HG02763 (cell line): Measurements from ENCODE around the gene MAGI1.
"Not testable (repeated sequence)": the region's sequence is repeated elsewhere in the genome, so short reads cannot be mapped to it uniquely, and the experiment has no call there.

Experiments
- ATAC-seq: cut with Tn5 transposase; IDR thresholded peaks from one replicate; pipeline ENCODE4 v1.9.1; 2021; ENCODE audit warnings: mild to moderate bottlenecking, moderate library complexity; ENCODE audit not compliant: unreplicated experiment

MAGI1 gene

GRCh38 chr3:65914740-65915367 lies 123.9 kb downstream of the MAGI1 start:
- no peak for ATAC-seq

- ATAC-seq: no peak
Observed at GRCh38 chr3:65914032-65914739, 124.5 kb downstream of the MAGI1 start.

- ATAC-seq: no peak
Observed at GRCh38 chr3:65912647-65913046, 126.1 kb downstream of the MAGI1 start.

GRCh38 chr3:65908588-65908987 lies 130.1 kb downstream of the MAGI1 start:
- no peak for ATAC-seq

- ATAC-seq: no peak
Observed at GRCh38 chr3:65907232-65908130, 131.2 kb downstream of the MAGI1 start.

- ATAC-seq: no peak
Observed at GRCh38 chr3:65905771-65906170, 132.9 kb downstream of the MAGI1 start.

- ATAC-seq: no peak
Observed at GRCh38 chr3:65904016-65904415, 134.7 kb downstream of the MAGI1 start.

- no peak for ATAC-seq
Observed at GRCh38 chr3:65902304-65902793, 136.4 kb downstream of the MAGI1 start.

GRCh38 chr3:65901226-65901625 lies 137.5 kb downstream of the MAGI1 start:
- no peak for ATAC-seq

GRCh38 chr3:65899226-65899625 lies 139.5 kb downstream of the MAGI1 start:
- no peak for ATAC-seq

- no peak for ATAC-seq
Observed at GRCh38 chr3:65897766-65898165, 141.0 kb downstream of the MAGI1 start.

- no peak for ATAC-seq
Observed at GRCh38 chr3:65896321-65896720, 142.4 kb downstream of the MAGI1 start.

- ATAC-seq: no peak
Observed at GRCh38 chr3:65894679-65895453, 143.9 kb downstream of the MAGI1 start.

GRCh38 chr3:65894126-65894525 lies 144.6 kb downstream of the MAGI1 start:
- ATAC-seq: no peak

- no peak for ATAC-seq
Observed at GRCh38 chr3:65893631-65894030, 145.1 kb downstream of the MAGI1 start.

GRCh38 chr3:65891477-65891876 lies 147.2 kb downstream of the MAGI1 start:
- not testable (repeated sequence) for ATAC-seq

GRCh38 chr3:65890328-65890727 lies 148.4 kb downstream of the MAGI1 start:
- no peak for ATAC-seq

GRCh38 chr3:65889707-65890099 lies 149.0 kb downstream of the MAGI1 start:
- no peak for ATAC-seq

- ATAC-seq: no peak
Observed at GRCh38 chr3:65888980-65889706, 149.6 kb downstream of the MAGI1 start.

GRCh38 chr3:65888196-65888595 lies 150.5 kb downstream of the MAGI1 start:
- ATAC-seq: no peak
